ENCODE results near the gene RAB39B. TPM values are rescaled to one million over a fixed set of nuclear protein-coding genes. Genes with fewer than 3 reads are reported as not detected.

RAB39B gene
- total and polyA plus RNA-seq, 7 donors, result 0.28 to 2.0 (median 0.66) TPM; not detected in 2

- WGBS, 2 donors, result 87 to 93% methylated on average over 3 of the region's 3 CpGs
Measured at GRCh38 chrX:155211208-155211607, 53.1 kb downstream of the RAB39B start.

More at GRCh38 chrX:155211208-155211607, 53.1 kb downstream of the RAB39B start:
- DNase-seq, result no peak
- no peaks in the 10 kb centered on the region for H3K27me3 ChIP-seq
- no peaks in the 10 kb centered on the region for H3K9me3 ChIP-seq
- no peaks in the 10 kb centered on the region for H3K36me3 ChIP-seq
- no peak overlapping the region for H3K4me3 ChIP-seq
- no peak for TF ChIP-seq CTCF (IDR thresholded peaks at IDR 0.05)
- TF ChIP-seq POLR2AphosphoS5 (IDR thresholded peaks at IDR 0.05), result no peak
- TF ChIP-seq POLR2A (IDR thresholded peaks at IDR 0.05), result no peak
- no peak for TF ChIP-seq EP300 (IDR thresholded peaks at IDR 0.05)
- no peaks in the 10 kb centered on the region for H3K4me1 ChIP-seq
- intact Hi-C loops (cut with DNase I), result loop anchor here (10.0 kb wide), 3 partner anchors 136 to 404 kb away; partner anchors contain the start of genes BRCC3, CMC4, MTCP1 and SPRY3
- no peak overlapping the region for H3K27ac ChIP-seq

Small RNA genes lying within 50 kb of the gene (small RNA-seq; reads per million reads assigned to genes)
- 0 reads per million in 3 donors for gene AC234781.4

Other genes with a start within 250 kb of the RAB39B start
- 10 to 100 TPM; 10.0 to 20.2 (median 12.9) TPM for gene F8, start 241.8 kb downstream of the RAB39B start, total RNA-seq
- 1 to 10 TPM; 2.4 to 3.7 (median 3.6) TPM for gene F8, start 241.8 kb downstream of the RAB39B start, polyA plus RNA-seq
- gene FUNDC2, start 237.6 kb downstream of the RAB39B start, total RNA-seq, result 100 to 1,000 TPM in 1 of 4 donors, 10 to 100 TPM in 3; 83.1 to 101 (median 97.6) TPM
- gene FUNDC2, start 237.6 kb downstream of the RAB39B start, polyA plus RNA-seq, result 100 to 1,000 TPM in 1 of 3 donors, 10 to 100 TPM in 2; 74.0 to 109 (median 76.3) TPM
- gene CMC4, start 193.4 kb downstream of the RAB39B start, total RNA-seq, result 10 to 100 TPM; 19.4 to 37.2 (median 30.2) TPM
- 10 to 100 TPM; 10.5 to 25.7 (median 13.8) TPM for gene CMC4, start 193.4 kb downstream of the RAB39B start, polyA plus RNA-seq
- 1 to 10 TPM; 3.1 to 3.9 (median 3.7) TPM for gene MTCP1, start 193.4 kb downstream of the RAB39B start, total RNA-seq
- 10 to 100 TPM in 2 of 3 donors, 1 to 10 TPM in 1; 3.5 to 13.8 (median 12.5) TPM for gene MTCP1, start 193.4 kb downstream of the RAB39B start, polyA plus RNA-seq
- 10 to 100 TPM; 12.8 to 15.3 (median 14.2) TPM for gene BRCC3, start 193.0 kb downstream of the RAB39B start, total RNA-seq
- gene BRCC3, start 193.0 kb downstream of the RAB39B start, polyA plus RNA-seq, result 10 to 100 TPM; 18.6 to 28.7 (median 23.6) TPM
- 10 to 100 TPM; 28.8 to 55.6 (median 49.2) TPM for gene VBP1, start 48.0 kb downstream of the RAB39B start, total RNA-seq
- 10 to 100 TPM; 35.0 to 60.1 (median 38.4) TPM for gene VBP1, start 48.0 kb downstream of the RAB39B start, polyA plus RNA-seq
- 10 to 100 TPM in 3 of 4 donors, 1 to 10 TPM in 1; 7.5 to 28.2 (median 20.4) TPM for gene CLIC2, start 70.1 kb upstream of the RAB39B start, total RNA-seq
- 10 to 100 TPM in 1 of 3 donors, 1 to 10 TPM in 2; 5.1 to 16.8 (median 9.0) TPM for gene CLIC2, start 70.1 kb upstream of the RAB39B start, polyA plus RNA-seq
- 1 to 10 TPM in 2 of 4 donors, not detected in 2; 3.9 to 6.4 TPM for gene F8A2, start 117.6 kb upstream of the RAB39B start, total RNA-seq
- gene F8A2, start 117.6 kb upstream of the RAB39B start, polyA plus RNA-seq, result not detected
- gene F8A3, start 194.1 kb upstream of the RAB39B start, total RNA-seq, result 10 to 100 TPM in 3 of 4 donors, 1 to 10 TPM in 1; 7.4 to 23.5 (median 11.3) TPM
- gene F8A3, start 194.1 kb upstream of the RAB39B start, polyA plus RNA-seq, result 1 to 10 TPM in 2 of 3 donors, not detected in 1; 2.4 to 4.0 TPM